Body of pancreas (tissue), 4 donors: Measurements from ENCODE around the gene SMIM29.

Source experiments
- POLR2A ChIP-seq, 3 donors: fragments of 450-650 bp; IDR thresholded peaks; one replicate each; pipeline ENCODE4 v1.6.1; 2016; ENCODE audit warnings: antibody characterized with exemption in 3 of 3, mild to moderate bottlenecking in 2 of 3
- TF ChIP-seq, protein P1 (sequence below), 7 experiments: fragments of 450-650 bp in 4 of 7; fragments of 200-600 bp in 3 of 7; sonication (generic) in 3 of 7; IDR thresholded peaks; one replicate each; pipeline ENCODE4 v1.5.1; 2016 to 2019; ENCODE audit warnings: antibody characterized with exemption in 7 of 7

GRCh38 chr6:34229877-34230276, 18.9 kb downstream of the SMIM29 start:
- TF ChIP-seq, protein P1, sequence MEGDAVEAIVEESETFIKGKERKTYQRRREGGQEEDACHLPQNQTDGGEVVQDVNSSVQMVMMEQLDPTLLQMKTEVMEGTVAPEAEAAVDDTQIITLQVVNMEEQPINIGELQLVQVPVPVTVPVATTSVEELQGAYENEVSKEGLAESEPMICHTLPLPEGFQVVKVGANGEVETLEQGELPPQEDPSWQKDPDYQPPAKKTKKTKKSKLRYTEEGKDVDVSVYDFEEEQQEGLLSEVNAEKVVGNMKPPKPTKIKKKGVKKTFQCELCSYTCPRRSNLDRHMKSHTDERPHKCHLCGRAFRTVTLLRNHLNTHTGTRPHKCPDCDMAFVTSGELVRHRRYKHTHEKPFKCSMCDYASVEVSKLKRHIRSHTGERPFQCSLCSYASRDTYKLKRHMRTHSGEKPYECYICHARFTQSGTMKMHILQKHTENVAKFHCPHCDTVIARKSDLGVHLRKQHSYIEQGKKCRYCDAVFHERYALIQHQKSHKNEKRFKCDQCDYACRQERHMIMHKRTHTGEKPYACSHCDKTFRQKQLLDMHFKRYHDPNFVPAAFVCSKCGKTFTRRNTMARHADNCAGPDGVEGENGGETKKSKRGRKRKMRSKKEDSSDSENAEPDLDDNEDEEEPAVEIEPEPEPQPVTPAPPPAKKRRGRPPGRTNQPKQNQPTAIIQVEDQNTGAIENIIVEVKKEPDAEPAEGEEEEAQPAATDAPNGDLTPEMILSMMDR (IDR thresholded peaks at IDR 0.05) = no peak
- no peak for TF ChIP-seq POLR2A (IDR thresholded peaks at IDR 0.05)
